HL-60 (cell line): ENCODE measurements around the gene SLF1.

Experiments
- DNase-seq, 2 experiments: peaks; one replicate each; pipeline ENCODE4 v3.0.0-alpha.2; 2010 to 2020; ENCODE audit warnings: low read depth in 1 of 2, low spot score in 1 of 2
- H3K27ac ChIP-seq: fragments of 250-450 bp; sonication (Bioruptor Pico); replicated peaks from 2 replicates; pipeline ENCODE4 v1.5.1; 2020; ENCODE audit warnings: mild to moderate bottlenecking, moderate library complexity
- H3K27me3 ChIP-seq: fragments of 250-450 bp; sonication (Bioruptor Pico); 2 replicates; pipeline ENCODE4 v1.5.1; 2021; ENCODE audit warnings: mild to moderate bottlenecking, moderate library complexity; ENCODE audit not compliant: insufficient read depth, poor library complexity, severe bottlenecking
- H3K4me3 ChIP-seq: replicated peaks from 2 replicates; pipeline ENCODE4 v1.5.1; 2011; ENCODE audit warnings: mild to moderate bottlenecking, control low read depth, low read length; ENCODE audit not compliant: insufficient read depth
- GABPA ChIP-seq: IDR thresholded peaks from 2 replicates; pipeline ENCODE4 v1.6.1; 2012; ENCODE audit warnings: low read depth
- POLR2AphosphoS5 ChIP-seq: IDR thresholded peaks from 2 replicates; pipeline ENCODE4 v1.6.1; 2012; ENCODE audit warnings: low read depth
- SPI1 ChIP-seq: IDR thresholded peaks from 2 replicates; pipeline ENCODE4 v1.6.1; 2012; ENCODE audit warnings: low read depth, mild to moderate bottlenecking, borderline replicate concordance
- TF ChIP-seq, protein P1 (sequence below): IDR thresholded peaks from one replicate; pipeline ENCODE4 v1.5.1; 2011; ENCODE audit warnings: low read length, control low read depth, inconsistent platforms; ENCODE audit not compliant: insufficient read depth
- TF ChIP-seq, protein P2 (sequence below): IDR thresholded peaks from 2 replicates; pipeline ENCODE4 v1.6.1; 2012; ENCODE audit warnings: low read depth; ENCODE audit not compliant: insufficient replicate concordance

Gene SLF1

DNA sequence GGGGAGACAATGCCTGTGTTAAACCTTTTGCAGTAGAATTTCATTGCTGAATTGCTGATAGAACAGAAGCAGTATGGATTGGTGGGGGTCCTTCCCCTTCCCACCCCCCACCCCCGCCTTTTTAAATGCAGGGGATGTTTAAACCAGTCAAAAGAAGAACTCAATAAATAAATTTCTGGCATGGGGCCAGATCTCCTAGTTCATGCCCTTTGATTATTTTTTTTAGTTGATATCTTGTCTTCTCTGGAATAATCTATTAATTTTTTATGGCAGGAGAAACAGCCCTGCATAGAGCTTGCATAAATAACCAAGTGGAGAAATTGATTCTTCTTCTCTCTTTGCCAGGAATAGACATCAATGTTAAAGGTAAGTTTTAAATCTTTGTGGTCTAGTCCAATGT lies 72.8 kb downstream of the SLF1 start:
- DNase-seq = no peak

DNA sequence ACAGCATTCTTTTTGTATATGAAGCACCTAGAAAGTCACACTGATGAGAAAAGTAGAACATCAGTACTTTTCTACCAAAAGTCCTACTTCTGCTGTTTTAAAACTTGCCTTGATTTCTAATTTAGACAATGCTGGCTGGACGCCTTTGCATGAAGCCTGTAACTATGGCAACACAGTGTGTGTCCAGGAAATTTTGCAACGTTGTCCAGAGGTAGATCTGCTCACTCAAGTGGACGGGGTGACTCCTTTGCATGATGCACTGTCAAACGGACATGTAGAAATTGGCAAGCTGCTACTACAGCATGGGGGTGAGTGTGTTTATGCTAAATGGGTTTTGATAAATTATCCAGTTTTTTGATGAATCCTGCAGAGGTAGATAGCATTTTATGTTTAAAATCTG lies 73.5 kb downstream of the SLF1 start:
- Histone ChIP-seq H3K4me3 (no peak overlapping the region), H3K27ac (no peak overlapping the region), H3K27me3 (no peaks in the 10 kb centered on the region)
- TF ChIP-seq, protein P1, sequence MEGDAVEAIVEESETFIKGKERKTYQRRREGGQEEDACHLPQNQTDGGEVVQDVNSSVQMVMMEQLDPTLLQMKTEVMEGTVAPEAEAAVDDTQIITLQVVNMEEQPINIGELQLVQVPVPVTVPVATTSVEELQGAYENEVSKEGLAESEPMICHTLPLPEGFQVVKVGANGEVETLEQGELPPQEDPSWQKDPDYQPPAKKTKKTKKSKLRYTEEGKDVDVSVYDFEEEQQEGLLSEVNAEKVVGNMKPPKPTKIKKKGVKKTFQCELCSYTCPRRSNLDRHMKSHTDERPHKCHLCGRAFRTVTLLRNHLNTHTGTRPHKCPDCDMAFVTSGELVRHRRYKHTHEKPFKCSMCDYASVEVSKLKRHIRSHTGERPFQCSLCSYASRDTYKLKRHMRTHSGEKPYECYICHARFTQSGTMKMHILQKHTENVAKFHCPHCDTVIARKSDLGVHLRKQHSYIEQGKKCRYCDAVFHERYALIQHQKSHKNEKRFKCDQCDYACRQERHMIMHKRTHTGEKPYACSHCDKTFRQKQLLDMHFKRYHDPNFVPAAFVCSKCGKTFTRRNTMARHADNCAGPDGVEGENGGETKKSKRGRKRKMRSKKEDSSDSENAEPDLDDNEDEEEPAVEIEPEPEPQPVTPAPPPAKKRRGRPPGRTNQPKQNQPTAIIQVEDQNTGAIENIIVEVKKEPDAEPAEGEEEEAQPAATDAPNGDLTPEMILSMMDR = no peak
- TF ChIP-seq, protein P2, sequence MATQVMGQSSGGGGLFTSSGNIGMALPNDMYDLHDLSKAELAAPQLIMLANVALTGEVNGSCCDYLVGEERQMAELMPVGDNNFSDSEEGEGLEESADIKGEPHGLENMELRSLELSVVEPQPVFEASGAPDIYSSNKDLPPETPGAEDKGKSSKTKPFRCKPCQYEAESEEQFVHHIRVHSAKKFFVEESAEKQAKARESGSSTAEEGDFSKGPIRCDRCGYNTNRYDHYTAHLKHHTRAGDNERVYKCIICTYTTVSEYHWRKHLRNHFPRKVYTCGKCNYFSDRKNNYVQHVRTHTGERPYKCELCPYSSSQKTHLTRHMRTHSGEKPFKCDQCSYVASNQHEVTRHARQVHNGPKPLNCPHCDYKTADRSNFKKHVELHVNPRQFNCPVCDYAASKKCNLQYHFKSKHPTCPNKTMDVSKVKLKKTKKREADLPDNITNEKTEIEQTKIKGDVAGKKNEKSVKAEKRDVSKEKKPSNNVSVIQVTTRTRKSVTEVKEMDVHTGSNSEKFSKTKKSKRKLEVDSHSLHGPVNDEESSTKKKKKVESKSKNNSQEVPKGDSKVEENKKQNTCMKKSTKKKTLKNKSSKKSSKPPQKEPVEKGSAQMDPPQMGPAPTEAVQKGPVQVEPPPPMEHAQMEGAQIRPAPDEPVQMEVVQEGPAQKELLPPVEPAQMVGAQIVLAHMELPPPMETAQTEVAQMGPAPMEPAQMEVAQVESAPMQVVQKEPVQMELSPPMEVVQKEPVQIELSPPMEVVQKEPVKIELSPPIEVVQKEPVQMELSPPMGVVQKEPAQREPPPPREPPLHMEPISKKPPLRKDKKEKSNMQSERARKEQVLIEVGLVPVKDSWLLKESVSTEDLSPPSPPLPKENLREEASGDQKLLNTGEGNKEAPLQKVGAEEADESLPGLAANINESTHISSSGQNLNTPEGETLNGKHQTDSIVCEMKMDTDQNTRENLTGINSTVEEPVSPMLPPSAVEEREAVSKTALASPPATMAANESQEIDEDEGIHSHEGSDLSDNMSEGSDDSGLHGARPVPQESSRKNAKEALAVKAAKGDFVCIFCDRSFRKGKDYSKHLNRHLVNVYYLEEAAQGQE = no peak
- no peak for TF ChIP-seq POLR2AphosphoS5
- TF ChIP-seq GABPA = no peak
- TF ChIP-seq SPI1 = no peak
- no peak for DNase-seq

More for the DNA sequence above, 72.8 kb downstream of the SLF1 start:
- H3K27me3 ChIP-seq = no peaks in the 10 kb centered on the region
- no peak overlapping the region for H3K27ac ChIP-seq
- H3K4me3 ChIP-seq = no peak overlapping the region
- TF ChIP-seq POLR2AphosphoS5 (no peak), GABPA (no peak), SPI1 (no peak)
- TF ChIP-seq, protein P2 = no peak
- TF ChIP-seq, protein P1 = no peak

DNA sequence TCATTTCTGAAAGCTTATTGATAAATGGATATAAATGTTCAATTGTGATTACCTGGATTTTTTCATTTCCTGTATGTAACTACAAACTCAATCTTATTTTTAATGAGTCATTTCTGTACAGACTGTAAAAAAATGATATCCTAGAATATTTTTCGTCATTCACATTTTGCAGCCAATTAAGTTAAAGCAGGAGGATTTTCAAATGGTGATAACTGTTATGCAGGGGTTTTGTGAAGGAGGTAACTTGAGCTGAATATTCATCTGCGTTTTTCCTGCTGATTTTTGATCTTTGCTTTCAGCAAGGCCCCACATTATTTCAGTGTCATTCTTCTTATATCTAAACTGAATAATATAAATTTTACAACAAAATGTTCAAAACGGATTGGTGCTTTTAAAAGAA lies 74.1 kb downstream of the SLF1 start:
- H3K4me3 ChIP-seq = no peak overlapping the region
- no peak for DNase-seq
- no peaks in the 10 kb centered on the region for H3K27me3 ChIP-seq
- no peak for TF ChIP-seq POLR2AphosphoS5
- TF ChIP-seq, protein P1 = no peak
- TF ChIP-seq GABPA = no peak
- TF ChIP-seq, protein P2 = no peak
- no peak for TF ChIP-seq SPI1
- H3K27ac ChIP-seq = no peak overlapping the region
